Neural progenitor cell (in vitro differentiated cells): Measurements from ENCODE around the gene LILRA5.

Experiments used
- CTCF ChIP-seq: fragments of 200-600 bp; sonication (generic); IDR thresholded peaks from 2 replicates; pipeline ENCODE4 v1.5.1; 2017; ENCODE audit warnings: antibody characterized with exemption, mild to moderate bottlenecking
- EZH2 ChIP-seq: fragments of 200-600 bp; sonication (generic); IDR thresholded peaks from 2 replicates; pipeline ENCODE4 v1.6.1; 2017; ENCODE audit warnings: antibody characterized with exemption, mild to moderate bottlenecking, moderate library complexity

- TF ChIP-seq CTCF = no peak
- TF ChIP-seq EZH2 = no peak
Measured at GRCh38 chr19:54312011-54312410, 955 bp downstream of the LILRA5 start.
